HCT116 (cell line): Measurements from ENCODE around the gene NDUFAB1. TPM values are rescaled to one million over a fixed set of nuclear protein-coding genes. Genes with fewer than 3 reads are reported as not detected.

Experiments used
- ATAC-seq: fragments of 200-7000 bp; cut with Tn5 transposase; 2 replicates; pipeline ENCODE4 v1.9.1; 2020; ENCODE audit warnings: mild to moderate bottlenecking, moderate library complexity
- BruUV-seq: library from RNA; stranded (reverse); fragments of 400-500 nt; replicated peaks from 2 replicates; lab custom pipeline; 2021; lab: Mats Ljungman, UMichigan
- CTCF ChIA-PET: fragments of 300-600 bp; sonication (Branson Sonifier 250); formaldehyde crosslinking; loops from one replicate; lab custom pipeline; 2021; ENCODE audit warnings: antibody characterized with exemption; lab: Charles Lee
- POLR2A ChIA-PET: fragments of 300-600, 350-600 bp; sonication (Branson Sonifier 250); formaldehyde crosslinking; loops from one replicate; lab custom pipeline; 2021; ENCODE audit warnings: antibody characterized with exemption; lab: Charles Lee
- RAD21 ChIA-PET, 2 experiments: fragments of 300-600 bp; sonication (Branson Sonifier 250); formaldehyde crosslinking; loops; one replicate each; lab custom pipeline; 2023; ENCODE audit warnings: low total read pairs in 2 of 2; ENCODE audit not compliant: uncharacterized antibody in 2 of 2, unreplicated experiment in 2 of 2, low non-redundant PET in 1 of 2; lab: Charles Lee
- DNase-seq: peaks from one replicate; pipeline ENCODE4 v3.0.0-alpha.2; 2010; ENCODE audit warnings: low read depth, low spot score
- H2AFZ ChIP-seq: fragments of 200-600 bp; shearing (Covaris generic), sonication (generic); 2 replicates; pipeline ENCODE4 v1.6.1; 2017; ENCODE audit warnings: low read depth, mixed run types, mixed read lengths, antibody characterized with exemption, low read length; ENCODE audit not compliant: poor library complexity, severe bottlenecking
- H3K27ac ChIP-seq: 2 replicates; pipeline ENCODE4 v1.5.1; 2012; ENCODE audit warnings: low read depth, low read length
- H3K27me3 ChIP-seq: fragments of 200-600 bp; sonication (generic); 2 replicates; pipeline ENCODE4 v1.6.1; 2016; ENCODE audit warnings: mixed run types, low read length, mixed read lengths; ENCODE audit not compliant: insufficient read depth
- H3K36me3 ChIP-seq, 2 experiments: fragments of 200-500 bp in 1 of 2; fragments of 200-600 bp in 1 of 2; sonication (Bioruptor generic) in 1 of 2; sonication (generic) in 1 of 2; 2 replicates each; pipeline versions ENCODE4 v1.5.1 to v1.6.1; 2014 to 2016; ENCODE audit warnings: low read length in 2 of 2, inconsistent platforms in 1 of 2, mixed read lengths in 1 of 2, mixed run types in 1 of 2; ENCODE audit not compliant: insufficient read depth in 2 of 2, control insufficient read depth in 1 of 2
- H3K4me1 ChIP-seq, 2 experiments: fragments of 200-600 bp in 1 of 2; sonication (generic) in 1 of 2; 2 replicates each; pipeline versions ENCODE4 v1.5.1 to v1.6.1; 2012 to 2017; ENCODE audit warnings: low read length in 2 of 2, inconsistent platforms in 1 of 2, mild to moderate bottlenecking in 1 of 2, mixed read lengths in 1 of 2, mixed run types in 1 of 2, moderate library complexity in 1 of 2; ENCODE audit not compliant: insufficient read depth in 2 of 2, control insufficient read depth in 1 of 2
- H3K4me2 ChIP-seq: fragments of 200-600 bp; sonication (generic); 2 replicates; pipeline ENCODE4 v1.6.1; 2017; ENCODE audit warnings: mixed run types, low read length, mixed read lengths
- H3K4me3 ChIP-seq, 2 experiments: fragments of 200-600 bp in 1 of 2; sonication (generic) in 1 of 2; replicated peaks in 1 of 2; 2 replicates each; pipeline ENCODE4 v1.5.1; 2011 to 2016; ENCODE audit warnings: low read length in 2 of 2, control low read depth in 1 of 2, low read depth in 1 of 2, mild to moderate bottlenecking in 1 of 2, mixed read lengths in 1 of 2, mixed run types in 1 of 2
- H3K79me2 ChIP-seq: fragments of 200-600 bp; sonication (generic); 2 replicates; pipeline ENCODE4 v1.6.1; 2017; ENCODE audit warnings: mild to moderate bottlenecking, mixed run types, low read length, moderate library complexity, mixed read lengths; ENCODE audit not compliant: insufficient read depth
- H3K9ac ChIP-seq: fragments of 200-600 bp; sonication (generic); 2 replicates; pipeline ENCODE4 v1.6.1; 2016; ENCODE audit warnings: low read length, mixed read lengths
- H3K9me2 ChIP-seq: fragments of 200-600 bp; sonication (generic), shearing (Covaris generic); 2 replicates; pipeline ENCODE4 v1.6.1; 2017; ENCODE audit warnings: mixed run types, mild to moderate bottlenecking, moderate library complexity; ENCODE audit not compliant: insufficient read depth
- H3K9me3 ChIP-seq, 2 experiments: fragments of 200-500 bp in 1 of 2; fragments of 200-600 bp in 1 of 2; sonication (Bioruptor generic) in 1 of 2; sonication (generic) in 1 of 2; 2 replicates each; pipeline ENCODE4 v1.6.1; 2014 to 2017; ENCODE audit warnings: low read length in 2 of 2, mixed read lengths in 2 of 2, inconsistent platforms in 1 of 2, low read depth in 1 of 2, mild to moderate bottlenecking in 1 of 2, mixed run types in 1 of 2, moderate library complexity in 1 of 2; ENCODE audit not compliant: control insufficient read depth in 1 of 2, insufficient read depth in 1 of 2
- H4K20me1 ChIP-seq: fragments of 200-600 bp; sonication (generic), shearing (Covaris generic); 2 replicates; pipeline ENCODE4 v1.6.1; 2017; ENCODE audit warnings: mixed run types, mild to moderate bottlenecking, moderate library complexity; ENCODE audit not compliant: insufficient read depth
- CBX3 ChIP-seq: IDR thresholded peaks from 2 replicates; pipeline ENCODE4 v1.6.1; 2012; ENCODE audit warnings: low read depth
- CTCF ChIP-seq, 3 experiments: fragments of 200-600 bp in 1 of 3; sonication (generic) in 1 of 3; IDR thresholded peaks in 2 of 3; conservative IDR thresholded peaks in 1 of 3; 2 replicates each; pipeline ENCODE4 v1.5.1; 2012 to 2017; ENCODE audit warnings: low read depth in 2 of 3, low read length in 2 of 3, antibody characterized with exemption in 1 of 3, borderline replicate concordance in 1 of 3, control low read depth in 1 of 3, mild to moderate bottlenecking in 1 of 3, mixed read lengths in 1 of 3, mixed run types in 1 of 3, moderate library complexity in 1 of 3; ENCODE audit not compliant: insufficient read depth in 1 of 3
- EGR1 ChIP-seq: IDR thresholded peaks from 2 replicates; pipeline ENCODE4 v1.6.1; 2012; ENCODE audit warnings: low read depth
- EZH2phosphoT487 ChIP-seq: fragments of 200-600 bp; IDR thresholded peaks from 2 replicates; pipeline ENCODE4 v1.6.1; 2018; ENCODE audit warnings: antibody characterized with exemption, borderline replicate concordance
- POLR2AphosphoS5 ChIP-seq: IDR thresholded peaks from 2 replicates; pipeline ENCODE4 v1.6.1; 2011; ENCODE audit warnings: mild to moderate bottlenecking, low read depth, low read length, moderate library complexity
- RAD21 ChIP-seq: IDR thresholded peaks from 2 replicates; pipeline ENCODE4 v1.6.1; 2012; ENCODE audit warnings: low read depth, mild to moderate bottlenecking
- SP1 ChIP-seq: IDR thresholded peaks from 2 replicates; pipeline ENCODE4 v1.6.1; 2012; ENCODE audit warnings: low read depth
- SRF ChIP-seq: IDR thresholded peaks from 2 replicates; pipeline ENCODE4 v1.6.1; 2012; ENCODE audit warnings: low read depth
- ZFX ChIP-seq: fragments of 450-650 bp; IDR thresholded peaks from 2 replicates; pipeline ENCODE4 v1.6.1; 2017
- intact Hi-C: fragments of 100-400 bp; cut with micrococcal nuclease; formaldehyde crosslinking; loops from 2 replicates; pipeline ENCODE4 v1.10.0; 2022
- total RNA-seq: library from RNA; stranded (reverse); gene quantifications from one replicate; pipeline ENCODE4 v1.2.1, GENCODE V29; 2021; ENCODE audit not compliant: unreplicated experiment
- TF ChIP-seq, protein P1 (sequence below): IDR thresholded peaks from 2 replicates; pipeline ENCODE4 v1.6.1; 2011; ENCODE audit warnings: mild to moderate bottlenecking, low read length, moderate library complexity; ENCODE audit not compliant: insufficient replicate concordance; ENCODE audit errors: extremely low read depth

NDUFAB1 gene
- total RNA-seq, 1 experiment from 2014 or later: 169 TPM

DNA sequence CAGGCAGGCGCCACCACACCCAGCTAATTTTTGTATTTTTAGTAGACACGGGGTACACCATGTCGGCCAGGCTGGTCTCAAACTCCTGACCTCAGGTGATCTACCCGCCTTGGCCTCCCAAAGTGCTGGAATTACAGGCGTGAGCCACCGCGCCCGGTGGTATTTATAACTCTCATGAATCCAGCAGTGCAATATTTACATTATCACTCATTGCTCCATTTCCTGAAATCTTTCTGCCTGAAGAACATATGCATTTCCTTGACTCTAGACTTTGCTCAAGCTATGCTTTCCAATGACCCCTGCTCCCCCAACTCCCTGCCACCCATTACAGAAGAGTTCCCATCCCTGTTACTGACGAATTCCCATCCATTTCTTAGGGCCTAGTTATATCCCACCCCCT is 19.7 kb upstream of the NDUFAB1 start:
- ChIA-PET RAD21 (no interaction called here), CTCF (no interaction called here), POLR2A (no interaction called here)
- Histone ChIP-seq H3K4me3 (no peak overlapping the region), H3K4me1 (no peaks in the 10 kb centered on the region), H2AFZ (no peak overlapping the region), H3K9ac (no peak overlapping the region), H3K9me2 (no peaks in the 10 kb centered on the region), H3K27ac (no peak overlapping the region), H3K79me2 (no peaks in the 10 kb centered on the region), H3K36me3 (peaks cover 6 to 13% of the 10 kb centered on the region in 2 experiments; a peak in 2 of 4 replicates), H3K9me3 (no peaks in the 10 kb centered on the region), H3K27me3 (no peaks in the 10 kb centered on the region), H3K4me2 (no peak overlapping the region), H4K20me1 (no peaks in the 10 kb centered on the region)
- no TSS peak for BruUV-seq
- intact Hi-C loops: no loop called here
- DNase-seq (no peak), ATAC-seq (no peak)
- no peak for TF ChIP-seq RAD21
- no peak for TF ChIP-seq CTCF (IDR thresholded peaks at IDR 0.05 in 2 of 3, conservative IDR thresholded peaks at IDR 0.05 in 1 of 3; ENCODE audit: borderline replicate concordance in 1 of 3, insufficient read depth in 1 of 3, low read depth in 2 of 3, low read length in 2 of 3)
- TF ChIP-seq EZH2phosphoT487: no peak
- TF ChIP-seq, protein P1, sequence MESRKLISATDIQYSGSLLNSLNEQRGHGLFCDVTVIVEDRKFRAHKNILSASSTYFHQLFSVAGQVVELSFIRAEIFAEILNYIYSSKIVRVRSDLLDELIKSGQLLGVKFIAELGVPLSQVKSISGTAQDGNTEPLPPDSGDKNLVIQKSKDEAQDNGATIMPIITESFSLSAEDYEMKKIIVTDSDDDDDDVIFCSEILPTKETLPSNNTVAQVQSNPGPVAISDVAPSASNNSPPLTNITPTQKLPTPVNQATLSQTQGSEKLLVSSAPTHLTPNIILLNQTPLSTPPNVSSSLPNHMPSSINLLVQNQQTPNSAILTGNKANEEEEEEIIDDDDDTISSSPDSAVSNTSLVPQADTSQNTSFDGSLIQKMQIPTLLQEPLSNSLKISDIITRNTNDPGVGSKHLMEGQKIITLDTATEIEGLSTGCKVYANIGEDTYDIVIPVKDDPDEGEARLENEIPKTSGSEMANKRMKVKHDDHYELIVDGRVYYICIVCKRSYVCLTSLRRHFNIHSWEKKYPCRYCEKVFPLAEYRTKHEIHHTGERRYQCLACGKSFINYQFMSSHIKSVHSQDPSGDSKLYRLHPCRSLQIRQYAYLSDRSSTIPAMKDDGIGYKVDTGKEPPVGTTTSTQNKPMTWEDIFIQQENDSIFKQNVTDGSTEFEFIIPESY: no peak
- no peak for TF ChIP-seq EGR1
- TF ChIP-seq POLR2AphosphoS5: no peak
- TF ChIP-seq CBX3: no peak
- TF ChIP-seq SRF: no peak
- TF ChIP-seq ZFX: no peak
- TF ChIP-seq SP1: no peak
